Measurements from ENCODE around the gene TEK. TPM values are rescaled to one million over a fixed set of nuclear protein-coding genes. Genes with fewer than 3 reads are reported as not detected.

The TEK gene
- polyA plus RNA-seq, 3 donors: not detected

- Histone ChIP-seq H3K9me3 (replicated peaks in 1 of 2; ENCODE audit: control insufficient read depth in 1 of 2, insufficient read depth in 1 of 2, low read length in 2 of 2) (no peaks in the 10 kb centered on the region), H3K4me2 (replicated peaks; ENCODE audit: extremely low read depth, low read length, poor library complexity, severe bottlenecking) (no peak overlapping the region), H3K9ac (ENCODE audit: insufficient read depth, low read length, poor library complexity, severe bottlenecking) (no peak overlapping the region), H3K4me1 (ENCODE audit: control insufficient read depth in 1 of 2, insufficient read depth in 2 of 2, low read length in 2 of 2) (no peaks in the 10 kb centered on the region), H3K36me3 (replicated peaks in 1 of 2; ENCODE audit: control insufficient read depth in 1 of 2, insufficient read depth in 2 of 2, low read length in 2 of 2) (no peaks in the 10 kb centered on the region), H2AFZ (ENCODE audit: insufficient read depth, low read depth, low read length, poor library complexity, severe bottlenecking) (no peak overlapping the region), H3K27me3 (ENCODE audit: control insufficient read depth in 2 of 2, insufficient read depth in 2 of 2, low read length in 2 of 2) (no peaks in the 10 kb centered on the region), H3K27ac (ENCODE audit: low read depth in 1 of 2, low read length in 2 of 2) (no peak overlapping the region), H3K79me2 (ENCODE audit: insufficient read depth, low read length) (no peaks in the 10 kb centered on the region), H4K20me1 (ENCODE audit: insufficient read depth, low read length) (no peaks in the 10 kb centered on the region), H3K4me3 (replicated peaks in 1 of 3; ENCODE audit: low read depth in 2 of 3, low read length in 3 of 3) (no peak overlapping the region)
- H3K4me3 Mint-ChIP-seq: no peak overlapping the region
- TF ChIP-seq, protein P1, sequence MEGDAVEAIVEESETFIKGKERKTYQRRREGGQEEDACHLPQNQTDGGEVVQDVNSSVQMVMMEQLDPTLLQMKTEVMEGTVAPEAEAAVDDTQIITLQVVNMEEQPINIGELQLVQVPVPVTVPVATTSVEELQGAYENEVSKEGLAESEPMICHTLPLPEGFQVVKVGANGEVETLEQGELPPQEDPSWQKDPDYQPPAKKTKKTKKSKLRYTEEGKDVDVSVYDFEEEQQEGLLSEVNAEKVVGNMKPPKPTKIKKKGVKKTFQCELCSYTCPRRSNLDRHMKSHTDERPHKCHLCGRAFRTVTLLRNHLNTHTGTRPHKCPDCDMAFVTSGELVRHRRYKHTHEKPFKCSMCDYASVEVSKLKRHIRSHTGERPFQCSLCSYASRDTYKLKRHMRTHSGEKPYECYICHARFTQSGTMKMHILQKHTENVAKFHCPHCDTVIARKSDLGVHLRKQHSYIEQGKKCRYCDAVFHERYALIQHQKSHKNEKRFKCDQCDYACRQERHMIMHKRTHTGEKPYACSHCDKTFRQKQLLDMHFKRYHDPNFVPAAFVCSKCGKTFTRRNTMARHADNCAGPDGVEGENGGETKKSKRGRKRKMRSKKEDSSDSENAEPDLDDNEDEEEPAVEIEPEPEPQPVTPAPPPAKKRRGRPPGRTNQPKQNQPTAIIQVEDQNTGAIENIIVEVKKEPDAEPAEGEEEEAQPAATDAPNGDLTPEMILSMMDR (IDR thresholded peaks at IDR 0.05): no peak
- DNase-seq: no peak
- H3K9me3 Mint-ChIP-seq: peaks cover 0 to 2% (median 0%) of the 10 kb centered on the region in 7 donors
- intact Hi-C loops (cut with micrococcal nuclease): no loop called here
- no peak overlapping the region for H3K27ac Mint-ChIP-seq
- peaks cover 0 to 2% (median 0%) of the 10 kb centered on the region in 3 donors for H3K27me3 Mint-ChIP-seq (ENCODE audit: low read depth in 3 of 3)
- 100% methylated on average over 1 of the region's 4 CpGs for WGBS (ENCODE audit: insufficient coverage)
- no peaks in the 10 kb centered on the region for H3K36me3 Mint-ChIP-seq
- no peaks in the 10 kb centered on the region for H3K4me1 Mint-ChIP-seq
Measured at GRCh38 chr9:27212191-27212590, 103.2 kb downstream of the TEK start.

DNA sequence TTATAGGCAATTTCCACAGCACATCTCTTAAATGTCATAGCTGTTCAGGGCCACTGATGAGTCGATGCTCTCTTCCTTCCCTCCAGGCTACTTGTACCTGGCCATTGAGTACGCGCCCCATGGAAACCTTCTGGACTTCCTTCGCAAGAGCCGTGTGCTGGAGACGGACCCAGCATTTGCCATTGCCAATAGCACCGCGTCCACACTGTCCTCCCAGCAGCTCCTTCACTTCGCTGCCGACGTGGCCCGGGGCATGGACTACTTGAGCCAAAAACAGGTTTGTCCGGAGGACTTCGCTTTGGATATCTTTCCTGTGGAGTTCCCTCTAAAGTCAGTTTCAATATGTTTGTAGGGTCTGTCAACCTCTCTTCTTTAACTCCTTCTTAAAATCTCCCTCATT lies 103.6 kb downstream of the TEK start:
- 100% methylated on average over 9 of the region's 14 CpGs for WGBS (ENCODE audit: insufficient coverage)

More for the DNA sequence above, 103.6 kb downstream of the TEK start:
- H3K9me3 ChIP-seq (replicated peaks in 1 of 2; ENCODE audit: control insufficient read depth in 1 of 2, insufficient read depth in 1 of 2, low read length in 2 of 2): no peaks in the 10 kb centered on the region
- no peaks in the 10 kb centered on the region for H3K27me3 ChIP-seq (ENCODE audit: control insufficient read depth in 2 of 2, insufficient read depth in 2 of 2, low read length in 2 of 2)
- H3K36me3 Mint-ChIP-seq: no peaks in the 10 kb centered on the region
- no peaks in the 10 kb centered on the region for H3K4me1 Mint-ChIP-seq
- H3K4me1 ChIP-seq (ENCODE audit: control insufficient read depth in 1 of 2, insufficient read depth in 2 of 2, low read length in 2 of 2): no peaks in the 10 kb centered on the region
- no peaks in the 10 kb centered on the region for H4K20me1 ChIP-seq (ENCODE audit: insufficient read depth, low read length)
- DNase-seq: no peak
- H3K36me3 ChIP-seq (replicated peaks in 1 of 2; ENCODE audit: control insufficient read depth in 1 of 2, insufficient read depth in 2 of 2, low read length in 2 of 2): no peaks in the 10 kb centered on the region
- H3K27ac Mint-ChIP-seq: no peak overlapping the region
- no peaks in the 10 kb centered on the region for H3K79me2 ChIP-seq (ENCODE audit: insufficient read depth, low read length)
- intact Hi-C loops (cut with micrococcal nuclease): no loop called here
- no peak overlapping the region for H3K4me3 Mint-ChIP-seq
- H3K9me3 Mint-ChIP-seq: peaks cover 0 to 2% (median 0%) of the 10 kb centered on the region in 7 donors
- H3K27ac ChIP-seq (ENCODE audit: low read depth in 1 of 2, low read length in 2 of 2): no peak overlapping the region
- TF ChIP-seq, protein P1 (IDR thresholded peaks at IDR 0.05): no peak
- H3K4me3 ChIP-seq (replicated peaks in 1 of 3; ENCODE audit: low read depth in 2 of 3, low read length in 3 of 3): no peak overlapping the region
- H3K4me2 ChIP-seq (replicated peaks; ENCODE audit: extremely low read depth, low read length, poor library complexity, severe bottlenecking): no peak overlapping the region
- H3K27me3 Mint-ChIP-seq (ENCODE audit: low read depth in 3 of 3): peaks cover 0 to 1% (median 0%) of the 10 kb centered on the region in 3 donors
- H3K9ac ChIP-seq (ENCODE audit: insufficient read depth, low read length, poor library complexity, severe bottlenecking): no peak overlapping the region
- H2AFZ ChIP-seq (ENCODE audit: insufficient read depth, low read depth, low read length, poor library complexity, severe bottlenecking): no peak overlapping the region
